Erythroblast (primary cell): ENCODE results near the gene USP2.

Experiments used
- GATA1 ChIP-seq: IDR thresholded peaks from 2 replicates; pipeline ENCODE4 v1.6.1; 2011; ENCODE audit warnings: low read depth, mild to moderate bottlenecking, control low read depth, low read length, moderate library complexity
- POLR2A ChIP-seq: IDR thresholded peaks from 2 replicates; pipeline ENCODE4 v1.6.1; 2011; ENCODE audit warnings: mild to moderate bottlenecking, low read length

- TF ChIP-seq POLR2A = no peak
- no peak for TF ChIP-seq GATA1
These were observed 34.9 kb downstream of the USP2 start, which contains the start of gene MFRP for GRCh38 chr11:119346605-119347004.
